H9 (cell line): ENCODE results near the gene UBE2Q2. TPM values are rescaled to one million over a fixed set of nuclear protein-coding genes. Genes with fewer than 3 reads are reported as not detected.

Source experiments
- DNase-seq: peaks from one replicate; pipeline ENCODE4 v3.0.0-alpha.2; 2017
- H2AFZ ChIP-seq: one replicate; pipeline ENCODE4 v1.6.1; 2013; ENCODE audit warnings: mild to moderate bottlenecking, low read length, control low read depth, moderate library complexity
- H2AK5ac ChIP-seq: 2 replicates; pipeline ENCODE4 v1.6.1; 2013; ENCODE audit warnings: low read length, control low read depth, mixed read lengths; ENCODE audit not compliant: insufficient read length
- H2BK120ac ChIP-seq: one replicate; pipeline ENCODE4 v1.6.1; 2013; ENCODE audit warnings: low read depth, mild to moderate bottlenecking, low read length, control low read depth, inconsistent platforms; ENCODE audit not compliant: poor library complexity, severe bottlenecking
- H2BK12ac ChIP-seq: 2 replicates; pipeline ENCODE4 v1.6.1; 2013; ENCODE audit warnings: low read length, control low read depth, mixed read lengths, low read depth; ENCODE audit not compliant: insufficient read length
- H2BK15ac ChIP-seq: 2 replicates; pipeline ENCODE4 v1.6.1; 2013; ENCODE audit warnings: low read depth, low read length, control low read depth
- H2BK20ac ChIP-seq: one replicate; pipeline ENCODE4 v1.6.1; 2013; ENCODE audit warnings: low read depth, mild to moderate bottlenecking, low read length, control low read depth, inconsistent platforms; ENCODE audit not compliant: poor library complexity, severe bottlenecking
- H2BK5ac ChIP-seq: 2 replicates; pipeline ENCODE4 v1.6.1; 2013; ENCODE audit warnings: low read length, control low read depth, mixed read lengths; ENCODE audit not compliant: insufficient read length
- H3K14ac ChIP-seq: 2 replicates; pipeline ENCODE4 v1.6.1; 2013; ENCODE audit warnings: low read length, control low read depth; ENCODE audit not compliant: insufficient read depth
- H3K18ac ChIP-seq: 2 replicates; pipeline ENCODE4 v1.6.1; 2013; ENCODE audit warnings: low read depth, mild to moderate bottlenecking, mixed read lengths, low read length, control low read depth; ENCODE audit not compliant: insufficient read length
- H3K23ac ChIP-seq: 2 replicates; pipeline ENCODE4 v1.6.1; 2013; ENCODE audit warnings: low read length, control low read depth, mixed read lengths, low read depth; ENCODE audit not compliant: insufficient read length
- H3K23me2 ChIP-seq: 2 replicates; pipeline ENCODE4 v1.6.1; 2013; ENCODE audit warnings: low read depth, mild to moderate bottlenecking, mixed read lengths, low read length, control low read depth; ENCODE audit not compliant: insufficient read length, poor library complexity, severe bottlenecking
- H3K27ac ChIP-seq: 2 replicates; pipeline ENCODE4 v1.5.1; 2013; ENCODE audit warnings: low read length, control low read depth, mixed read lengths, low read depth; ENCODE audit not compliant: insufficient read length
- H3K27me3 ChIP-seq: 2 replicates; pipeline ENCODE4 v1.6.1; 2013; ENCODE audit warnings: low read length, control low read depth, inconsistent platforms; ENCODE audit not compliant: insufficient read depth
- H3K4ac ChIP-seq: 2 replicates; pipeline ENCODE4 v1.6.1; 2013; ENCODE audit warnings: low read depth, mild to moderate bottlenecking, control low read depth, inconsistent platforms, low read length, moderate library complexity
- H3K4me1 ChIP-seq: 2 replicates; pipeline ENCODE4 v1.6.1; 2013; ENCODE audit warnings: low read length, control low read depth, inconsistent platforms; ENCODE audit not compliant: insufficient read depth
- H3K4me2 ChIP-seq: 2 replicates; pipeline ENCODE4 v1.6.1; 2013; ENCODE audit warnings: low read length, control low read depth, mixed read lengths; ENCODE audit not compliant: insufficient read length, insufficient read depth
- H3K56ac ChIP-seq: 2 replicates; pipeline ENCODE4 v1.6.1; 2013; ENCODE audit warnings: low read depth, mild to moderate bottlenecking, mixed read lengths, low read length, control low read depth; ENCODE audit not compliant: insufficient read length
- H3K79me1 ChIP-seq: 2 replicates; pipeline ENCODE4 v1.6.1; 2013; ENCODE audit warnings: low read depth, mild to moderate bottlenecking, moderate library complexity, low read length, control low read depth, inconsistent platforms; ENCODE audit not compliant: insufficient read depth, poor library complexity, severe bottlenecking
- H3K79me2 ChIP-seq: 2 replicates; pipeline ENCODE4 v1.6.1; 2013; ENCODE audit warnings: low read length, control low read depth, inconsistent platforms; ENCODE audit not compliant: insufficient read depth
- H3K9ac ChIP-seq: 2 replicates; pipeline ENCODE4 v1.6.1; 2013; ENCODE audit warnings: low read length, control low read depth, mixed read lengths; ENCODE audit not compliant: insufficient read length; ENCODE audit errors: extremely low read depth
- H3K9me3 ChIP-seq: one replicate; pipeline ENCODE4 v1.6.1; 2013; ENCODE audit warnings: low read depth, low read length, inconsistent platforms; ENCODE audit not compliant: control insufficient read depth
- H3T11ph ChIP-seq: one replicate; pipeline ENCODE4 v1.6.1; 2013; ENCODE audit warnings: mild to moderate bottlenecking, low read length, control low read depth, inconsistent platforms
- H4K20me1 ChIP-seq: one replicate; pipeline ENCODE4 v1.6.1; 2013; ENCODE audit not compliant: control insufficient read depth, insufficient read length, insufficient read depth
- H4K5ac ChIP-seq: 2 replicates; pipeline ENCODE4 v1.6.1; 2013; ENCODE audit warnings: low read depth, mild to moderate bottlenecking, mixed read lengths, low read length, control low read depth; ENCODE audit not compliant: insufficient read length
- H4K8ac ChIP-seq: replicated peaks from 2 replicates; pipeline ENCODE4 v1.6.1; 2013; ENCODE audit warnings: low read length, control low read depth, mixed read lengths, low read depth; ENCODE audit not compliant: insufficient read length
- H4K91ac ChIP-seq: 2 replicates; pipeline ENCODE4 v1.6.1; 2013; ENCODE audit warnings: low read depth, mild to moderate bottlenecking, moderate library complexity, mixed read lengths, low read length, control low read depth; ENCODE audit not compliant: insufficient read length
- H3K27ac Mint-ChIP-seq, 3 experiments: 2 replicates in 2 of 3; 3 replicates in 1 of 3; pipeline ENCODE4 v1.8.0; 2020 to 2021; ENCODE audit warnings: mixed read lengths in 3 of 3, mild to moderate bottlenecking in 1 of 3, moderate library complexity in 1 of 3
- H3K27me3 Mint-ChIP-seq: 2 replicates; pipeline ENCODE4 v1.8.0; 2021; ENCODE audit warnings: low read depth, mild to moderate bottlenecking, moderate library complexity, mixed read lengths
- H3K36me3 Mint-ChIP-seq, 3 experiments: 2 replicates in 2 of 3; 3 replicates in 1 of 3; pipeline ENCODE4 v1.8.0; 2020 to 2021; ENCODE audit warnings: low read depth in 3 of 3, mixed read lengths in 3 of 3; ENCODE audit not compliant: insufficient read depth in 1 of 3
- H3K4me1 Mint-ChIP-seq, 2 experiments: 2 replicates each; pipeline ENCODE4 v1.8.0; 2020; ENCODE audit warnings: mixed read lengths in 2 of 2
- H3K4me3 Mint-ChIP-seq, 2 experiments: 2 replicates in 1 of 2; 3 replicates in 1 of 2; pipeline ENCODE4 v1.8.0; 2020 to 2021; ENCODE audit warnings: mild to moderate bottlenecking in 2 of 2, mixed read lengths in 2 of 2, moderate library complexity in 1 of 2
- H3K9me3 Mint-ChIP-seq, 2 experiments: 2 replicates in 1 of 2; 3 replicates in 1 of 2; pipeline ENCODE4 v1.8.0; 2020; ENCODE audit warnings: mild to moderate bottlenecking in 2 of 2, mixed read lengths in 2 of 2, moderate library complexity in 1 of 2
- CTCF ChIP-seq: fragments of 200-600 bp; sonication (generic); conservative IDR thresholded peaks from 3 replicates; pipeline ENCODE4 v1.8.0; 2021; ENCODE audit warnings: antibody characterized with exemption, mild to moderate bottlenecking
- WGBS: extraction: QIAGEN DNeasy Blood & Tissue Kit; methylation state at CpG from one replicate; pipeline ENCODE4 v1.1.7; 2013; ENCODE audit warnings: missing lambda C conversion rate, low lambda C conversion rate, mixed read lengths; ENCODE audit not compliant: insufficient read length; ENCODE audit errors: extremely low coverage; 5-methylcytosine and 5-hydroxymethylcytosine counted together
- total RNA-seq: library from RNA; stranded (reverse); gene quantifications from 2 replicates; pipeline ENCODE4 v1.2.1, GENCODE V29; 2021

The UBE2Q2 gene
- total RNA-seq, 1 experiment from 2014 or later = 29.6 TPM

- H3K56ac ChIP-seq = no peak overlapping the region
- H3K79me1 ChIP-seq = peaks cover 2% of the 10 kb centered on the region
- no peak overlapping the region for H3K4me3 Mint-ChIP-seq
- H2AK5ac ChIP-seq = no peak overlapping the region
- H3K4me1 ChIP-seq = no peaks in the 10 kb centered on the region
- H3K4ac ChIP-seq = no peak overlapping the region
- no peak overlapping the region for H3K23ac ChIP-seq
- no CpG with 5 or more reads among the region's 2 CpGs for whole genome bisulfite sequencing
- no peak overlapping the region for H3K9ac ChIP-seq
- no peaks in the 10 kb centered on the region for H3K27me3 Mint-ChIP-seq
- no peak overlapping the region for H4K8ac ChIP-seq
- no peaks in the 10 kb centered on the region for H3K9me3 ChIP-seq
- no peak for DNase-seq
- peaks cover 9 to 47% (median 28%) of the 10 kb centered on the region in 3 experiments; a peak in 6 of 7 replicates for H3K36me3 Mint-ChIP-seq
- no peak overlapping the region for H4K91ac ChIP-seq
- H2BK12ac ChIP-seq = no peak overlapping the region
- H2BK5ac ChIP-seq = no peak overlapping the region
- H3K27ac ChIP-seq = no peak overlapping the region
- H3K14ac ChIP-seq = no peak overlapping the region
- no peak for TF ChIP-seq CTCF
- no peaks in the 10 kb centered on the region for H4K20me1 ChIP-seq
- H3K4me1 Mint-ChIP-seq = no peaks in the 10 kb centered on the region
- no peak overlapping the region for H3T11ph ChIP-seq
- H2AFZ ChIP-seq = no peak overlapping the region
- H3K4me2 ChIP-seq = no peak overlapping the region
- no peak overlapping the region for H4K5ac ChIP-seq
- H2BK120ac ChIP-seq = no peak overlapping the region
- no peaks in the 10 kb centered on the region for H3K23me2 ChIP-seq
- H3K18ac ChIP-seq = no peak overlapping the region
- H2BK15ac ChIP-seq = no peak overlapping the region
- H2BK20ac ChIP-seq = no peak overlapping the region
- H3K9me3 Mint-ChIP-seq = no peaks in the 10 kb centered on the region
- H3K27me3 ChIP-seq = no peaks in the 10 kb centered on the region
- no peaks in the 10 kb centered on the region for H3K79me2 ChIP-seq
- H3K27ac Mint-ChIP-seq = no peak overlapping the region
Observed at GRCh38 chr15:75895731-75896130, 52.5 kb downstream of the UBE2Q2 start.
